PC-9 (cell line): ENCODE data around the gene PSD2. TPM values are rescaled to one million over a fixed set of nuclear protein-coding genes. Genes with fewer than 3 reads are reported as not detected.

Experiments
- BruUV-seq: library from RNA; stranded (reverse); fragments of 400-500 nt; replicated peaks from 2 replicates; lab custom pipeline; 2021; lab: Mats Ljungman, UMichigan
- CTCF ChIA-PET: fragments of 300-600 bp; sonication (Branson Sonifier 250); formaldehyde crosslinking; loops from one replicate; lab custom pipeline; 2022; ENCODE audit warnings: antibody characterized with exemption; lab: Charles Lee
- POLR2A ChIA-PET: fragments of 300-600 bp; sonication (Branson Sonifier 250); formaldehyde crosslinking; loops from one replicate; lab custom pipeline; 2022; ENCODE audit warnings: antibody characterized with exemption; ENCODE audit not compliant: unreplicated experiment; lab: Charles Lee
- DNase-seq, 2 experiments: peaks; one replicate each; pipeline versions ENCODE4 v3.0.0 to v3.0.0-alpha.2; 2015 to 2022; ENCODE audit warnings: mixed read lengths in 1 of 2
- H2AFZ ChIP-seq: fragments of 200-600 bp; sonication (generic); 2 replicates; pipeline ENCODE4 v1.8.1; 2017; ENCODE audit warnings: antibody characterized with exemption
- H3F3A ChIP-seq: fragments of 200-600 bp; sonication (generic); 2 replicates; pipeline ENCODE4 v1.8.1; 2017; ENCODE audit warnings: antibody characterized with exemption, mild to moderate bottlenecking, low read depth; ENCODE audit not compliant: insufficient read depth
- H3K27ac ChIP-seq: fragments of 200-600 bp; sonication (generic); 2 replicates; pipeline ENCODE4 v1.6.1; 2016; ENCODE audit warnings: mixed run types
- H3K27me3 ChIP-seq: fragments of 200-600 bp; sonication (generic); 2 replicates; pipeline ENCODE4 v1.6.1; 2016; ENCODE audit warnings: low read depth, mixed run types; ENCODE audit not compliant: insufficient read depth
- H3K36me3 ChIP-seq: fragments of 200-600 bp; sonication (generic); 2 replicates; pipeline ENCODE4 v1.6.1; 2016; ENCODE audit warnings: low read depth, mixed run types
- H3K4me1 ChIP-seq: fragments of 200-600 bp; sonication (generic); replicated peaks from 2 replicates; pipeline ENCODE4 v1.6.1; 2016; ENCODE audit warnings: mixed run types; ENCODE audit not compliant: insufficient read depth
- H3K4me2 ChIP-seq: fragments of 200-600 bp; sonication (generic); 2 replicates; pipeline ENCODE4 v1.6.1; 2017; ENCODE audit warnings: mixed run types
- H3K4me3 ChIP-seq: fragments of 200-600 bp; sonication (generic); 2 replicates; pipeline ENCODE4 v1.6.1; 2016; ENCODE audit warnings: mixed run types
- H3K79me2 ChIP-seq: fragments of 200-600 bp; sonication (generic); 2 replicates; pipeline ENCODE4 v1.6.1; 2017; ENCODE audit warnings: low read depth, mixed run types
- H3K9me2 ChIP-seq: fragments of 200-600 bp; sonication (generic); 2 replicates; pipeline ENCODE4 v1.8.1; 2017; ENCODE audit warnings: mild to moderate bottlenecking; ENCODE audit not compliant: insufficient read depth
- H3K9me3 ChIP-seq: fragments of 200-600 bp; sonication (generic); 2 replicates; pipeline ENCODE4 v1.8.1; 2016; ENCODE audit warnings: low read depth; ENCODE audit not compliant: insufficient read depth
- H4K20me1 ChIP-seq: fragments of 200-600 bp; sonication (generic); 2 replicates; pipeline ENCODE4 v1.8.1; 2017; ENCODE audit not compliant: insufficient read depth
- EZH2 ChIP-seq: fragments of 200-600 bp; sonication (generic); IDR thresholded peaks from 2 replicates; pipeline ENCODE4 v1.8.0; 2017; ENCODE audit warnings: antibody characterized with exemption, low read depth
- intact Hi-C: fragments of 100-400 bp; cut with micrococcal nuclease; formaldehyde crosslinking; loops from one replicate; pipeline ENCODE4 v1.10.0; 2022; ENCODE audit not compliant: unreplicated experiment
- total RNA-seq: library from RNA; stranded (reverse); gene quantifications from 2 replicates; pipeline ENCODE4 v1.2.3, GENCODE V29; 2021
- TF ChIP-seq, protein P1 (sequence below): fragments of 200-600 bp; sonication (generic); conservative IDR thresholded peaks from 2 replicates; pipeline ENCODE4 v1.6.1; 2017; ENCODE audit warnings: mixed run types, antibody characterized with exemption, mild to moderate bottlenecking, moderate library complexity

The PSD2 gene
- total RNA-seq, 1 experiment from 2014 or later: 0.07 TPM

GRCh38 chr5:139844472-139845145 is 49.0 kb downstream of the PSD2 start:
- H2AFZ ChIP-seq: no peak overlapping the region
- intact Hi-C loops: loop anchor here (1.0 kb wide), 1 partner anchor 57 kb away; no protein-coding TSS in a partner anchor
- peak; percentile 44 to 48 for DNase-seq
- no peaks in the 10 kb centered on the region for H4K20me1 ChIP-seq
- H3K9me2 ChIP-seq: no peaks in the 10 kb centered on the region
- no peaks in the 10 kb centered on the region for H3K79me2 ChIP-seq
- no peaks in the 10 kb centered on the region for H3K9me3 ChIP-seq
- no peak overlapping the region for H3K27ac ChIP-seq
- TF ChIP-seq, protein P1, sequence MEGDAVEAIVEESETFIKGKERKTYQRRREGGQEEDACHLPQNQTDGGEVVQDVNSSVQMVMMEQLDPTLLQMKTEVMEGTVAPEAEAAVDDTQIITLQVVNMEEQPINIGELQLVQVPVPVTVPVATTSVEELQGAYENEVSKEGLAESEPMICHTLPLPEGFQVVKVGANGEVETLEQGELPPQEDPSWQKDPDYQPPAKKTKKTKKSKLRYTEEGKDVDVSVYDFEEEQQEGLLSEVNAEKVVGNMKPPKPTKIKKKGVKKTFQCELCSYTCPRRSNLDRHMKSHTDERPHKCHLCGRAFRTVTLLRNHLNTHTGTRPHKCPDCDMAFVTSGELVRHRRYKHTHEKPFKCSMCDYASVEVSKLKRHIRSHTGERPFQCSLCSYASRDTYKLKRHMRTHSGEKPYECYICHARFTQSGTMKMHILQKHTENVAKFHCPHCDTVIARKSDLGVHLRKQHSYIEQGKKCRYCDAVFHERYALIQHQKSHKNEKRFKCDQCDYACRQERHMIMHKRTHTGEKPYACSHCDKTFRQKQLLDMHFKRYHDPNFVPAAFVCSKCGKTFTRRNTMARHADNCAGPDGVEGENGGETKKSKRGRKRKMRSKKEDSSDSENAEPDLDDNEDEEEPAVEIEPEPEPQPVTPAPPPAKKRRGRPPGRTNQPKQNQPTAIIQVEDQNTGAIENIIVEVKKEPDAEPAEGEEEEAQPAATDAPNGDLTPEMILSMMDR: peak; percentile 70
- TF ChIP-seq EZH2: no peak
- no peaks in the 10 kb centered on the region for H3K4me1 ChIP-seq
- H3F3A ChIP-seq: no peaks in the 10 kb centered on the region
- POLR2A ChIA-PET: interaction anchor here (0.6 kb wide), 1 partner anchor 172 kb away, joined by 6 read pairs; no protein-coding TSS in a partner anchor
- CTCF ChIA-PET: no interaction called here
- no peak overlapping the region for H3K4me2 ChIP-seq
- H3K4me3 ChIP-seq: no peak overlapping the region
- no peaks in the 10 kb centered on the region for H3K36me3 ChIP-seq
- peaks cover 7% of the 10 kb centered on the region; the same call in 1 of the 2 replicates for H3K27me3 ChIP-seq
- BruUV-seq: no TSS peak

GRCh38 chr5:139845846-139846681 is 50.5 kb downstream of the PSD2 start:
- no peaks in the 10 kb centered on the region for H3K4me1 ChIP-seq
- no peaks in the 10 kb centered on the region for H3K9me2 ChIP-seq
- H3K27me3 ChIP-seq: peaks cover 7% of the 10 kb centered on the region; the same call in 1 of the 2 replicates
- no peak overlapping the region for H3K27ac ChIP-seq
- H2AFZ ChIP-seq: no peak overlapping the region
- H3K4me3 ChIP-seq: no peak overlapping the region
- no TSS peak for BruUV-seq
- DNase-seq: no peak
- TF ChIP-seq, protein P1: no peak
- no peak for TF ChIP-seq EZH2
- ChIA-PET CTCF (no interaction called here), POLR2A (no interaction called here)
- no peaks in the 10 kb centered on the region for H3K36me3 ChIP-seq
- H3F3A ChIP-seq: no peaks in the 10 kb centered on the region
- H3K4me2 ChIP-seq: no peak overlapping the region
- no peaks in the 10 kb centered on the region for H3K9me3 ChIP-seq
- no peaks in the 10 kb centered on the region for H4K20me1 ChIP-seq
- no peaks in the 10 kb centered on the region for H3K79me2 ChIP-seq
- intact Hi-C loops: no loop called here

DNA sequence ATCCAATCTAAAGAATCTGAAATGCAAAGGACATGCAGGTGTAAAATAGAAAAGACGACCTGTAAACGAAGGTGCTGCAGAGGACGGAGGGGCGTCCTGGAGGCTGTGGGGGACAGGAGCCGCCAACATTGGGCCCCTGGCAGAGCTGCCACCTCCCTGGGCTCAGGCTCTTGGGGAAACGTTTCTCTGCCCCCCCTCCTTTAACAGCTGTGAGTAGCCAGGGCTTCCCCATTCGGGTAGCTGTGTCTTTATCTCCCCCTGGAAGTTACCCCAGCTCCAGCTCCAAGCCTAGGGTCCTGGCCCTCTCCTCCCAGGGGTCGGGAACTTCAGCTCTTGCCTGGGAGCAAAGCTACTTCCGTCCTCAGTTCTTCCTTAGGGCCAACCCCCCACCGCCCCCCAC is 51.5 kb downstream of the PSD2 start:
- Histone ChIP-seq H3K4me2 (no peak overlapping the region), H3K4me3 (no peak overlapping the region), H3K4me1 (no peaks in the 10 kb centered on the region), H3K27me3 (peaks cover 7% of the 10 kb centered on the region; the same call in 1 of the 2 replicates), H2AFZ (no peak overlapping the region), H3K9me2 (no peaks in the 10 kb centered on the region), H3F3A (no peaks in the 10 kb centered on the region), H3K9me3 (no peaks in the 10 kb centered on the region), H3K79me2 (no peaks in the 10 kb centered on the region), H3K27ac (no peak overlapping the region), H4K20me1 (no peaks in the 10 kb centered on the region), H3K36me3 (no peaks in the 10 kb centered on the region)
- DNase-seq: no peak
- intact Hi-C loops: no loop called here
- TF ChIP-seq EZH2: no peak
- TF ChIP-seq, protein P1: no peak
- POLR2A ChIA-PET: no interaction called here
- BruUV-seq: no TSS peak
- CTCF ChIA-PET: no interaction called here
